Mesenchymal stem cell (in vitro differentiated cells and primary cell): Measurements from ENCODE around the gene TDP2. TPM values are rescaled to one million over a fixed set of nuclear protein-coding genes. Genes with fewer than 3 reads are reported as not detected.

Experiments
- DNase-seq: peaks from one replicate; pipeline ENCODE4 v3.0.0-alpha.2; 2013
- H2AFZ ChIP-seq: one replicate; pipeline ENCODE4 v1.6.1; 2013; ENCODE audit warnings: low read depth, mild to moderate bottlenecking, control low read depth, inconsistent platforms, low read length, moderate library complexity
- H2AK5ac ChIP-seq: 2 replicates; pipeline ENCODE4 v1.6.1; 2013; ENCODE audit warnings: low read length, moderate library complexity, mild to moderate bottlenecking, inconsistent platforms; ENCODE audit not compliant: severe bottlenecking
- H2BK120ac ChIP-seq: one replicate; pipeline ENCODE4 v1.6.1; 2013; ENCODE audit warnings: low read depth, mild to moderate bottlenecking, inconsistent platforms, low read length, moderate library complexity
- H2BK12ac ChIP-seq, 2 experiments: one replicate each; pipeline ENCODE4 v1.6.1; 2013; ENCODE audit warnings: inconsistent platforms in 2 of 2, low read length in 2 of 2, mild to moderate bottlenecking in 2 of 2, moderate library complexity in 2 of 2, control low read depth in 1 of 2
- H2BK15ac ChIP-seq: one replicate; pipeline ENCODE4 v1.6.1; 2013; ENCODE audit warnings: mild to moderate bottlenecking, low read depth, inconsistent platforms; ENCODE audit not compliant: poor library complexity, severe bottlenecking
- H2BK5ac ChIP-seq: 2 replicates; pipeline ENCODE4 v1.6.1; 2013; ENCODE audit warnings: low read depth, mild to moderate bottlenecking, low read length, control low read depth, inconsistent platforms; ENCODE audit not compliant: poor library complexity, severe bottlenecking
- H3K14ac ChIP-seq, 2 experiments: one replicate each; pipeline ENCODE4 v1.6.1; 2013; ENCODE audit warnings: inconsistent platforms in 2 of 2, low read length in 2 of 2, control low read depth in 1 of 2, mild to moderate bottlenecking in 1 of 2, moderate library complexity in 1 of 2
- H3K18ac ChIP-seq, 2 experiments: one replicate each; pipeline ENCODE4 v1.6.1; 2013; ENCODE audit warnings: inconsistent platforms in 2 of 2, low read length in 2 of 2, control low read depth in 1 of 2, low read depth in 1 of 2, mild to moderate bottlenecking in 1 of 2
- H3K23ac ChIP-seq, 2 experiments: one replicate each; pipeline ENCODE4 v1.6.1; 2013; ENCODE audit warnings: inconsistent platforms in 2 of 2, low read length in 2 of 2, mild to moderate bottlenecking in 2 of 2, moderate library complexity in 2 of 2, control low read depth in 1 of 2
- H3K27ac ChIP-seq: 2 replicates; pipeline ENCODE4 v1.5.1; 2013; ENCODE audit warnings: mild to moderate bottlenecking, moderate library complexity, low read length, control low read depth, inconsistent platforms; ENCODE audit not compliant: poor library complexity, severe bottlenecking
- H3K27me3 ChIP-seq, 2 experiments: 2 replicates each; pipeline versions ENCODE4 v1.6.1 to v1.7.0; 2013; ENCODE audit warnings: low read length in 2 of 2, mild to moderate bottlenecking in 2 of 2, moderate library complexity in 2 of 2, control low read depth in 1 of 2, inconsistent platforms in 1 of 2; ENCODE audit not compliant: control insufficient read depth in 1 of 2, insufficient read depth in 1 of 2
- H3K36me3 ChIP-seq, 2 experiments: 2 replicates each; pipeline versions ENCODE4 v1.6.1 to v1.7.0; 2013; ENCODE audit warnings: low read length in 2 of 2, control low read depth in 1 of 2, inconsistent platforms in 1 of 2, low read depth in 1 of 2, mild to moderate bottlenecking in 1 of 2; ENCODE audit not compliant: insufficient read depth in 2 of 2, control insufficient read depth in 1 of 2
- H3K4ac ChIP-seq, 2 experiments: one replicate each; pipeline ENCODE4 v1.6.1; 2013; ENCODE audit warnings: inconsistent platforms in 2 of 2, low read length in 2 of 2, mild to moderate bottlenecking in 2 of 2, moderate library complexity in 2 of 2, control low read depth in 1 of 2, low read depth in 1 of 2
- H3K4me1 ChIP-seq: 2 replicates; pipeline ENCODE4 v1.6.1; 2013; ENCODE audit warnings: low read depth, low read length, control low read depth; ENCODE audit not compliant: control insufficient read depth, insufficient read depth
- H3K4me2 ChIP-seq: 2 replicates; pipeline ENCODE4 v1.6.1; 2013; ENCODE audit warnings: low read length, mild to moderate bottlenecking, inconsistent platforms; ENCODE audit not compliant: poor library complexity, severe bottlenecking
- H3K4me3 ChIP-seq, 2 experiments: 2 replicates each; pipeline versions ENCODE4 v1.5.1 to v1.7.0; 2013; ENCODE audit warnings: low read length in 2 of 2, mild to moderate bottlenecking in 2 of 2, control low read depth in 1 of 2, low read depth in 1 of 2; ENCODE audit not compliant: insufficient read depth in 1 of 2
- H3K79me1 ChIP-seq: replicated peaks from 2 replicates; pipeline ENCODE4 v1.6.1; 2013; ENCODE audit warnings: mild to moderate bottlenecking, control low read depth, low read length, inconsistent platforms; ENCODE audit not compliant: poor library complexity, severe bottlenecking
- H3K9ac ChIP-seq: 2 replicates; pipeline ENCODE4 v1.7.0; 2013; ENCODE audit warnings: mild to moderate bottlenecking, low read length, moderate library complexity
- H3K9me3 ChIP-seq: 2 replicates; pipeline ENCODE4 v1.7.0; 2013; ENCODE audit warnings: mild to moderate bottlenecking, low read length; ENCODE audit not compliant: control insufficient read depth
- H4K8ac ChIP-seq: one replicate; pipeline ENCODE4 v1.6.1; 2013; ENCODE audit warnings: inconsistent platforms, mild to moderate bottlenecking, low read length, moderate library complexity
- H4K91ac ChIP-seq: one replicate; pipeline ENCODE4 v1.6.1; 2013; ENCODE audit warnings: mild to moderate bottlenecking, low read length, inconsistent platforms
- WGBS: methylation state at CpG from one replicate; pipeline ENCODE4 v1.1.7; 2013; ENCODE audit warnings: mixed read lengths; 5-methylcytosine and 5-hydroxymethylcytosine counted together
- polyA plus RNA-seq, 2 experiments: library from polyadenylated mRNA; stranded (reverse); fragments of 200-250 nt; gene quantifications; one replicate each; pipeline ENCODE4 v1.2.3, GENCODE V29; 2013

The TDP2 gene, protein sequence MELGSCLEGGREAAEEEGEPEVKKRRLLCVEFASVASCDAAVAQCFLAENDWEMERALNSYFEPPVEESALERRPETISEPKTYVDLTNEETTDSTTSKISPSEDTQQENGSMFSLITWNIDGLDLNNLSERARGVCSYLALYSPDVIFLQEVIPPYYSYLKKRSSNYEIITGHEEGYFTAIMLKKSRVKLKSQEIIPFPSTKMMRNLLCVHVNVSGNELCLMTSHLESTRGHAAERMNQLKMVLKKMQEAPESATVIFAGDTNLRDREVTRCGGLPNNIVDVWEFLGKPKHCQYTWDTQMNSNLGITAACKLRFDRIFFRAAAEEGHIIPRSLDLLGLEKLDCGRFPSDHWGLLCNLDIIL
- 27.2 TPM for polyA plus RNA-seq (2013, experiment 1 of 2)
- 27.8 TPM for polyA plus RNA-seq (2013, experiment 2 of 2)

DNA sequence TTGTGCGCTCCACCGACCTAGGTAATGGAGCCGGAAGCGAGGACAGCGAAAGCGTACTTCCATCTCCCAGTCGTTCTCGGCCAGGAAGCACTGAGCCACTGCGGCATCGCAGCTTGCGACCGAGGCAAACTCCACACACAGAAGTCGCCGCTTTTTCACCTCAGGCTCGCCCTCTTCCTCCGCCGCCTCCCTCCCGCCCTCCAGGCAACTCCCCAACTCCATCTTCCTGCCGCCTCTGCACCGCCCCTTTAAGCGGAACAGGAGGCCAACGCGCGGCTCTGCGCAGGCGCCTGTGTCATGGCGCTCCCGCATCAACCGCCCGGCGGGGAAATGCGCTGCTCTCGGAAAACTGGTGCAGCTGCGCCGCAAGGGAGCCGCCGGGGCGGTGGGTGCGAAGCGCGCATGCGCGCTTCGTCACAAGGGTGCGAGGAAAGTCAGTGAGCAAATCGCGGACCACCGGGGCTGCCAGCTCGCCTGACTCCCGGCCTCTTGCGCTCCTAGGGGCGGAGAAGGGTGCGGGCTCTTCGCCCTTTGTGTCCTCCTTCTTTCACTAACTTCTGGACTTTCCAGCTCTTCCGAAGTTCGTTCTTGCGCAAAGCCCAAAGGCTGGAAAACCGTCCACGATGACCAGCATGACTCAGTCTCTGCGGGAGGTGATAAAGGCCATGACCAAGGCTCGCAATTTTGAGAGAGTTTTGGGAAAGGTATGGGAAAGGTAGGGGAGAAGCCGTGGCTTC lies at the start of gene TDP2, which contains the start of gene ACOT13:
TSS of gene TDP2 (minus strand) at position 259 of the 737 bp plus-strand sequence. CDS start at position 222, 37 bp downstream.
TSS of gene ACOT13 (plus strand) at position 437 of the 737 bp plus-strand sequence. CDS start at position 624, 187 bp downstream.
- Histone ChIP-seq H3K4ac (peak within 1 kb of the TSS; percentile 75 to 94), H3K23ac (peak within 1 kb of the TSS in 1 of 2 experiments; percentile 92), H4K91ac (peak within 1 kb of the TSS; percentile 88), H3K14ac (peak within 1 kb of the TSS in 1 of 2 experiments; percentile 96), H3K27ac (peak within 1 kb of the TSS; percentile 91), H2BK12ac (peak within 1 kb of the TSS in 1 of 2 experiments; percentile 70), H2BK15ac (peak within 1 kb of the TSS; percentile 41), H3K79me1 (peaks cover 21% of the 10 kb centered on the region), H3K4me2 (peak within 1 kb of the TSS; percentile 86), H2BK120ac (no peak within 1 kb of the TSS), H3K4me1 (peaks cover 7% of the 10 kb centered on the region), H2AFZ (peak within 1 kb of the TSS; percentile 97), H3K9me3 (peaks cover 7% of the 10 kb centered on the region), H2AK5ac (no peak within 1 kb of the TSS), H3K9ac (peak within 1 kb of the TSS; percentile 96), H2BK5ac (peak within 1 kb of the TSS; percentile 71), H4K8ac (peak within 1 kb of the TSS; percentile 98), H3K18ac (peak within 1 kb of the TSS; percentile 93 to 96), H3K36me3 (peaks cover 6 to 35% of the 10 kb centered on the region in 2 experiments), H3K4me3 (peak within 1 kb of the TSS; percentile 93 to 98), H3K27me3 (no peaks in the 10 kb centered on the region)
- under 1% methylated on average over 62 of the region's 62 CpGs for WGBS
- DNase-seq: peak; percentile 98

DNA sequence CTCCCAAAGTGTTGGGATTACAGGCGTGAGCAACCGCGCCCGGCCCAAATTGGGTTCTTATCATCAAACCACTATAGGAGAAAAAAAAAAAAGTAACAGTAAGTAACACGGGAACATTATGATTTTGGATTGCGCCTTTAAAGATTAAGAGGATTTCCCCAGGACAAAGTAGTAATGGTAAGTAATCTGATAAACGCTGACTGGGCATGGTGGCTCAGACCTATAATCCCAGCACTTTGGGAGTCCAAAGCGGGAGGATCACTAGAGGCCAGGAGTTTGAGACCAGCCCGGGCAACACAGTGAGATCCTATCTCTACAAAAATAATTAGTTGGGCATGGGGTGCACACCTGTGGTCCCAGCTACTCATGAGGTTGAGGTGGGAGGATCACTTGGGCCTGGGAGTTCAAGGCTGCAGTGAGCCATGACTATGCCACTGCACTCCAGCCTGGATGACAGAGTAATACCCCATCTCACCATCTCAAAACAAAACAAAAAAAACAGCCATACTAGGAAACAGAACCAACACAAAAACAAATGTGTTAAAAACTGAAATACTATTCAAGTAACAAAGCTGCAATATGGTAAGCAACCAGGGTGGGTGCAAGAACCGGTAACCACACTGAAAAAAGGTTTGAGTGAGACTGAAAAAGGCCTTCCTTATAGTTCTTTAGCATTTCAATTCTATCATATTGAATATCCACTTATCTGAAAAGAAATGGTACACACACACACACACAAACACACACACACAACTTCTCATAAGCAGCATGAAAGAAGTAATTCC lies 44.0 kb upstream of the TDP2 start:
- no peak overlapping the region for H2AFZ ChIP-seq
- H3K9me3 ChIP-seq: no peaks in the 10 kb centered on the region
- no peak overlapping the region for H2BK12ac ChIP-seq
- no peak overlapping the region for H4K8ac ChIP-seq
- no peak overlapping the region for H2BK5ac ChIP-seq
- H4K91ac ChIP-seq: no peak overlapping the region
- H3K4me3 ChIP-seq: no peak overlapping the region
- peaks cover 41 to 99% of the 10 kb centered on the region in 2 experiments for H3K36me3 ChIP-seq
- peaks cover 2% of the 10 kb centered on the region for H3K79me1 ChIP-seq
- H2AK5ac ChIP-seq: no peak overlapping the region
- WGBS: over 99% methylated on average over 8 of the region's 10 CpGs
- no peak overlapping the region for H3K4ac ChIP-seq
- H3K18ac ChIP-seq: no peak overlapping the region
- no peak overlapping the region for H3K14ac ChIP-seq
- no peak overlapping the region for H3K23ac ChIP-seq
- H2BK120ac ChIP-seq: no peak overlapping the region
- peak overlapping the region; percentile 40 for H3K9ac ChIP-seq
- H3K27ac ChIP-seq: no peak overlapping the region
- no peak overlapping the region for H3K4me2 ChIP-seq
- H2BK15ac ChIP-seq: no peak overlapping the region
- peaks cover 5% of the 10 kb centered on the region for H3K4me1 ChIP-seq
- H3K27me3 ChIP-seq: no peaks in the 10 kb centered on the region
- no peak for DNase-seq

DNA sequence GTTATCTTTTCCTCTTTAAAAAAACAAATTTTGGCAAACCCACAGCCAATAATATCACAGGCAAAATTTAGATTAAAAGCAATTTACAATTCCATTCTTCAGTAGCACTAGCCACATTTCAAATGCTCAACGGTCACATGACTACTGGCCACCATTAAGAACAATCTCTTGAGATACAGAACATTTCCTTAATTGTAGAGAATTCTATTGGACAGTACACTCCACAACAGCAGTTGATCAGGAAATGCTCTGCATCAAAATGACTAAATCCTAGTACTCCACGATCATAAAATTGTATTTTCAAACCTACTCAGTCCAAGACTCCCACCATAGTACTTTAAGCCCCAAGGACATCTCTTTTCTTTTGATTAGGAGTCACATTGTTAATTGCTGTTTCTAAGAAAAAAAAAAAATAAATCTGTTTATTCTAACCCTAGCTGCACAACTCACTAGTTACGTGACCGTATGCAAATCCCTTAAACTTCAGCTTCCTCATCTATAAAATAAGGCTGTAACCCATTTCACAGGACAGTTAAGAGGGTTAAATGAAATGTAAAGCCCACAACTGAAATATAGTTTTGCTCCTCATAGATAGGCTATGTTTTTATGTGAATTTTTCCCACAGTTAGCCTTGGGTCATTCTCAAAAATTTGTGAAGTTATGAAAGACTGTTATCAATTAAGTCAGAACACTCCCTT lies 42.5 kb upstream of the TDP2 start:
- no peak overlapping the region for H3K14ac ChIP-seq
- no peak for DNase-seq

More for the DNA sequence above, 42.5 kb upstream of the TDP2 start:
- H3K4me2 ChIP-seq: no peak overlapping the region
- no peaks in the 10 kb centered on the region for H3K27me3 ChIP-seq
- no peak overlapping the region for H3K4ac ChIP-seq
- peaks cover 2% of the 10 kb centered on the region for H3K79me1 ChIP-seq
- H2BK120ac ChIP-seq: no peak overlapping the region
- H3K23ac ChIP-seq: no peak overlapping the region
- H4K91ac ChIP-seq: no peak overlapping the region
- no peak overlapping the region for H2AK5ac ChIP-seq
- H2BK5ac ChIP-seq: no peak overlapping the region
- no peak overlapping the region for H4K8ac ChIP-seq
- H3K9ac ChIP-seq: peak overlapping the region; percentile 10
- H3K36me3 ChIP-seq: peaks cover 35 to 99% of the 10 kb centered on the region in 2 experiments
- peaks cover 2% of the 10 kb centered on the region for H3K4me1 ChIP-seq
- H3K9me3 ChIP-seq: no peaks in the 10 kb centered on the region
- H2AFZ ChIP-seq: no peak overlapping the region
- no peak overlapping the region for H3K27ac ChIP-seq
- H2BK15ac ChIP-seq: no peak overlapping the region
- H2BK12ac ChIP-seq: no peak overlapping the region
- H3K18ac ChIP-seq: no peak overlapping the region
- 78% methylated on average over 1 of the region's 4 CpGs for WGBS
- H3K4me3 ChIP-seq: no peak overlapping the region
